C4-2B (cell line): ENCODE measurements around the gene ZDHHC14.

Experiments used
- CTCF ChIP-seq: fragments of 450-650 bp; conservative IDR thresholded peaks from 2 replicates; pipeline ENCODE4 v1.5.1; 2017; ENCODE audit warnings: mild to moderate bottlenecking
- ZFX ChIP-seq: fragments of 450-650 bp; IDR thresholded peaks from 2 replicates; pipeline ENCODE4 v1.6.1; 2017

- TF ChIP-seq CTCF (no peak), ZFX (no peak)
These were observed 304.7 kb downstream of the ZDHHC14 start for GRCh38 chr6:157685596-157686280.
